ENCODE data around the gene PTPRN2. TPM values are rescaled to one million over a fixed set of nuclear protein-coding genes. Genes with fewer than 3 reads are reported as not detected.

Gene PTPRN2
- total and polyA plus RNA-seq, 7 donors, result 0.47 to 0.82 (median 0.51) TPM

GRCh38 chr7:157839672-157840167 is 747.9 kb downstream of the PTPRN2 start:
- DNase-seq, result peak in 1 of 2 donors; percentile 22
- TF ChIP-seq CTCF (IDR thresholded peaks at IDR 0.05), result no peak
- WGBS, 3 donors, result 94 to 96% (median 95%) methylated on average over 9 of the region's 9 CpGs
- Histone ChIP-seq H3K9me3 (no peaks in the 10 kb centered on the region), H3K4me3 (no peak overlapping the region), H3K4me1 (no peaks in the 10 kb centered on the region), H3K27me3 (ENCODE audit: insufficient read depth in 3 of 3, low read length in 2 of 3) (no peaks in the 10 kb centered on the region), H3K27ac (no peak overlapping the region), H3K36me3 (ENCODE audit: insufficient read depth in 1 of 2, low read depth in 1 of 2) (no peaks in the 10 kb centered on the region)
- intact Hi-C loops (cut with DNase I), result no loop called here
- no peak for ATAC-seq

DNA sequence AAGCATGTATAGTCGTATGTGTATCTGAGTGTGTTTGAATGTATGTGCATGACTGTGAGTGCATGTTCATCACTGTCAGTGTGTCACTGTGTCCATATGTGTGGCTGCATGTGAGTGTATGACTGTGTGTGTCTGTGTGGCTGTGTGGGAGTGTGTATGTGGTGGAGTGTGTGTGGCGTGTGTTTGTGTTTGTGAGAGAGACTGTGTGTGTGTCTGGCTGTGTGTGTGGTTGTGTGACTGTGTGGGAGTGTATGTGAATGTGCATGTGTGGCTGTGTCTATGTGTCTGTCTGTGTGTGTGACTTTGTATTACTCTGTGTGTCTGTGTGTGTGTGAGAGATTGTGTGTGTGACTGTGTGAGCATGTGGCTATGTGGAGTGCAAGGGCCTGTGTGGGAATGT is 748.4 kb downstream of the PTPRN2 start:
- H3K27ac ChIP-seq, result no peak overlapping the region
- H3K4me1 ChIP-seq, result no peaks in the 10 kb centered on the region
- intact Hi-C loops (cut with DNase I), result no loop called here
- H3K4me3 ChIP-seq, result no peak overlapping the region
- H3K9me3 ChIP-seq, result no peaks in the 10 kb centered on the region
- TF ChIP-seq CTCF (IDR thresholded peaks at IDR 0.05), result no peak
- no peaks in the 10 kb centered on the region for H3K36me3 ChIP-seq (ENCODE audit: insufficient read depth in 1 of 2, low read depth in 1 of 2)
- no peaks in the 10 kb centered on the region for H3K27me3 ChIP-seq (ENCODE audit: insufficient read depth in 3 of 3, low read length in 2 of 3)
- no peak for DNase-seq
- no peak for ATAC-seq
- 80 to 83% (median 82%) methylated on average over 2 of the region's 2 CpGs for WGBS, 3 donors

- Histone ChIP-seq H3K4me1 (no peaks in the 10 kb centered on the region), H3K27ac (no peak overlapping the region), H3K9me3 (no peaks in the 10 kb centered on the region), H3K36me3 (ENCODE audit: insufficient read depth in 1 of 2, low read depth in 1 of 2) (no peaks in the 10 kb centered on the region), H3K27me3 (ENCODE audit: insufficient read depth in 3 of 3, low read length in 2 of 3) (no peaks in the 10 kb centered on the region), H3K4me3 (no peak overlapping the region)
- DNase-seq, result peak in 1 of 2 donors; percentile 19
- WGBS, 3 donors, result 77 to 83% (median 78%) methylated on average over 10 of the region's 10 CpGs
- intact Hi-C loops (cut with DNase I), result no loop called here
- no peak for TF ChIP-seq CTCF (IDR thresholded peaks at IDR 0.05)
- ATAC-seq, result no peak
Measured at GRCh38 chr7:157837561-157837960, 750.1 kb downstream of the PTPRN2 start.

GRCh38 chr7:157837047-157837446 is 750.6 kb downstream of the PTPRN2 start:
- Histone ChIP-seq H3K27me3 (ENCODE audit: insufficient read depth in 3 of 3, low read length in 2 of 3) (no peaks in the 10 kb centered on the region), H3K4me1 (no peaks in the 10 kb centered on the region), H3K27ac (no peak overlapping the region), H3K36me3 (ENCODE audit: insufficient read depth in 1 of 2, low read depth in 1 of 2) (no peaks in the 10 kb centered on the region), H3K9me3 (no peaks in the 10 kb centered on the region), H3K4me3 (no peak overlapping the region)
- intact Hi-C loops (cut with DNase I), result no loop called here
- no peak for ATAC-seq
- no peak for DNase-seq
- no peak for TF ChIP-seq CTCF (IDR thresholded peaks at IDR 0.05)
- 71 to 75% (median 72%) methylated on average over 6 of the region's 6 CpGs for WGBS, 3 donors

GRCh38 chr7:157834501-157835163 is 753.0 kb downstream of the PTPRN2 start:
- H3K9me3 ChIP-seq, result no peaks in the 10 kb centered on the region
- ATAC-seq (no peak), DNase-seq (no peak)
- no peak overlapping the region for H3K27ac ChIP-seq
- no peaks in the 10 kb centered on the region for H3K4me1 ChIP-seq
- WGBS, 3 donors, result 81 to 87% (median 87%) methylated on average over 20 of the region's 20 CpGs
- H3K36me3 ChIP-seq (ENCODE audit: insufficient read depth in 1 of 2, low read depth in 1 of 2), result no peaks in the 10 kb centered on the region
- no peaks in the 10 kb centered on the region for H3K27me3 ChIP-seq (ENCODE audit: insufficient read depth in 3 of 3, low read length in 2 of 3)
- intact Hi-C loops (cut with DNase I), result no loop called here
- TF ChIP-seq CTCF (IDR thresholded peaks at IDR 0.05), result no peak
- H3K4me3 ChIP-seq, result no peak overlapping the region

Measured in psoas muscle (tissue), 8 donors.